Vagina (tissue), 2 donors: ENCODE measurements around the gene ZYG11B. TPM values are rescaled to one million over a fixed set of nuclear protein-coding genes. Genes with fewer than 3 reads are reported as not detected.
"Not testable (repeated sequence)": the region's sequence is repeated elsewhere in the genome, so short reads cannot be mapped to it uniquely, and the experiment has no call there.

Source experiments
- DNase-seq, 2 donors: peaks; one replicate each; pipeline ENCODE4 v3.0.0-alpha.2; 2017; ENCODE audit errors: extremely low spot score in 2 of 2
- H3K27ac ChIP-seq: fragments of 200-600 bp; sonication (generic); one replicate; pipeline ENCODE4 v1.5.1; 2019
- H3K27me3 ChIP-seq: fragments of 200-600 bp; sonication (generic); one replicate; pipeline ENCODE4 v1.5.1; 2019
- H3K36me3 ChIP-seq, 2 donors: fragments of 200-600 bp; sonication (generic); one replicate each; pipeline ENCODE4 v1.5.1; 2017 to 2019
- H3K4me1 ChIP-seq: fragments of 200-600 bp; sonication (generic); one replicate; pipeline ENCODE4 v1.5.1; 2019
- H3K4me3 ChIP-seq, 2 donors: fragments of 200-600 bp; sonication (generic); 1 replicate in 1 of 2; 2 replicates in 1 of 2; pipeline ENCODE4 v1.5.1; 2016 to 2019
- H3K9me3 ChIP-seq: fragments of 200-600 bp; sonication (generic); one replicate; pipeline ENCODE4 v1.5.1; 2019
- CTCF ChIP-seq, 3 experiments: fragments of 450-650 bp in 2 of 3; fragments of 200-600 bp in 1 of 3; sonication (generic) in 1 of 3; IDR thresholded peaks; one replicate each; pipeline ENCODE4 v1.5.1; 2017 to 2019; ENCODE audit warnings: antibody characterized with exemption in 3 of 3, mild to moderate bottlenecking in 2 of 3, moderate library complexity in 2 of 3
- POLR2A ChIP-seq, 2 donors: fragments of 450-650 bp; IDR thresholded peaks; one replicate each; pipeline ENCODE4 v1.6.1; 2017; ENCODE audit warnings: antibody characterized with exemption in 2 of 2, mild to moderate bottlenecking in 2 of 2, moderate library complexity in 2 of 2
- POLR2AphosphoS5 ChIP-seq, 2 donors: sonication (generic); formaldehyde crosslinking; IDR thresholded peaks; one replicate each; pipeline ENCODE4 v1.9.0; 2017; ENCODE audit warnings: antibody characterized with exemption in 2 of 2, mild to moderate bottlenecking in 2 of 2, low read depth in 1 of 2; ENCODE audit not compliant: insufficient read depth in 1 of 2
- intact Hi-C: fragments of 100-400 bp; cut with DNase I; formaldehyde crosslinking; loops from one replicate; pipeline ENCODE4 v1.15.1; 2023
- total RNA-seq: library from RNA; depleted of rRNA; stranded (reverse); fragments of >200 nt; gene quantifications from one replicate; pipeline ENCODE4 v1.2.3, GENCODE V29; 2016

Gene ZYG11B
- total RNA-seq, 1 donor from 2014 or later, result 30.4 TPM

- Histone ChIP-seq H3K36me3 (no peaks in the 10 kb centered on the region), H3K4me3 (no peak overlapping the region), H3K27ac (no peak overlapping the region), H3K9me3 (no peaks in the 10 kb centered on the region), H3K27me3 (no peaks in the 10 kb centered on the region), H3K4me1 (no peaks in the 10 kb centered on the region)
- intact Hi-C loops, result no loop called here
- no peak for DNase-seq
- TF ChIP-seq POLR2A (IDR thresholded peaks at IDR 0.05) (no peak), CTCF (IDR thresholded peaks at IDR 0.05) (no peak), POLR2AphosphoS5 (IDR thresholded peaks at IDR 0.05; ENCODE audit: insufficient read depth in 1 of 2, low read depth in 1 of 2) (no peak)
These were observed 12.7 kb upstream of the ZYG11B start for GRCh38 chr1:52713590-52713989.

- intact Hi-C loops, H3K4me3 ChIP-seq, H3K27ac ChIP-seq, DNase-seq, H3K36me3 ChIP-seq, H3K27me3 ChIP-seq, H3K4me1 ChIP-seq, H3K9me3 ChIP-seq: not testable (repeated sequence)
These were observed 11.0 kb upstream of the ZYG11B start for GRCh38 chr1:52715296-52715695.

- Histone ChIP-seq H3K4me3 (no peak overlapping the region), H3K27ac (no peak overlapping the region), H3K9me3 (no peaks in the 10 kb centered on the region), H3K36me3 (no peaks in the 10 kb centered on the region), H3K27me3 (no peaks in the 10 kb centered on the region), H3K4me1 (peaks cover 16% of the 10 kb centered on the region)
- TF ChIP-seq POLR2A (IDR thresholded peaks at IDR 0.05), result no peak
- TF ChIP-seq POLR2AphosphoS5 (IDR thresholded peaks at IDR 0.05; ENCODE audit: insufficient read depth in 1 of 2, low read depth in 1 of 2), result no peak
- TF ChIP-seq CTCF (IDR thresholded peaks at IDR 0.05), result no peak
- DNase-seq, result no peak
- intact Hi-C loops, result no loop called here
These were observed 3.0 kb upstream of the ZYG11B start for GRCh38 chr1:52723260-52723659.

- TF ChIP-seq POLR2A (IDR thresholded peaks at IDR 0.05), result no peak
- no peak for DNase-seq
- intact Hi-C loops, result no loop called here
- peak overlapping the region; percentile 88 for H3K27ac ChIP-seq
- no peaks in the 10 kb centered on the region for H3K36me3 ChIP-seq
- H3K27me3 ChIP-seq, result no peaks in the 10 kb centered on the region
- peaks cover 33% of the 10 kb centered on the region for H3K4me1 ChIP-seq
- no peaks in the 10 kb centered on the region for H3K9me3 ChIP-seq
- peak overlapping the region; percentile 87 to 92 for H3K4me3 ChIP-seq
These were observed 369 bp upstream of the ZYG11B start for GRCh38 chr1:52725903-52726264.

GRCh38 chr1:52727114-52727586, 897 bp downstream of the ZYG11B start:
- no peaks in the 10 kb centered on the region for H3K27me3 ChIP-seq
- H3K36me3 ChIP-seq, result no peaks in the 10 kb centered on the region
- H3K4me1 ChIP-seq, result peaks cover 33% of the 10 kb centered on the region
- no peaks in the 10 kb centered on the region for H3K9me3 ChIP-seq
- TF ChIP-seq CTCF (IDR thresholded peaks at IDR 0.05), result no peak
- TF ChIP-seq POLR2AphosphoS5 (IDR thresholded peaks at IDR 0.05; ENCODE audit: insufficient read depth in 1 of 2, low read depth in 1 of 2), result no peak
- TF ChIP-seq POLR2A (IDR thresholded peaks at IDR 0.05), result no peak
- DNase-seq, result no peak
- H3K4me3 ChIP-seq, result peak overlapping the region; percentile 87 to 92
- peak overlapping the region; percentile 88 for H3K27ac ChIP-seq
- intact Hi-C loops, result no loop called here

- intact Hi-C loops, result no loop called here
- no peak overlapping the region for H3K27ac ChIP-seq
- no peaks in the 10 kb centered on the region for H3K27me3 ChIP-seq
- H3K9me3 ChIP-seq, result no peaks in the 10 kb centered on the region
- DNase-seq, result no peak
- TF ChIP-seq POLR2AphosphoS5 (IDR thresholded peaks at IDR 0.05; ENCODE audit: insufficient read depth in 1 of 2, low read depth in 1 of 2) (no peak), CTCF (IDR thresholded peaks at IDR 0.05) (no peak), POLR2A (IDR thresholded peaks at IDR 0.05) (no peak)
- H3K36me3 ChIP-seq, result no peaks in the 10 kb centered on the region
- no peak overlapping the region for H3K4me3 ChIP-seq
- H3K4me1 ChIP-seq, result peaks cover 33% of the 10 kb centered on the region
These were observed 1.9 kb downstream of the ZYG11B start for GRCh38 chr1:52727956-52728656.
